SK-N-SH treated with all-trans-retinoic acid at 6 μM for 48 hours (cell line): Measurements from ENCODE around the gene TGIF1.
"Not testable (repeated sequence)": the region's sequence is repeated elsewhere in the genome, so short reads cannot be mapped to it uniquely, and the experiment has no call there.

Experiments used
- ARNTL ChIP-seq: fragments of 450-650 bp; formaldehyde crosslinking; IDR thresholded peaks from 2 replicates; pipeline ENCODE4 v1.5.0; 2020; ENCODE audit warnings: low read depth, mild to moderate bottlenecking, moderate library complexity, borderline replicate concordance
- BACH2 ChIP-seq: fragments of 250-450 bp; sonication (Bioruptor Pico); IDR thresholded peaks from 2 replicates; pipeline ENCODE4 v1.9.0; 2021; ENCODE audit warnings: mild to moderate bottlenecking, borderline replicate concordance
- CSRNP3 ChIP-seq: fragments of 250-450 bp; sonication (Bioruptor Pico); IDR thresholded peaks from 2 replicates; pipeline ENCODE4 v1.5.1; 2021; ENCODE audit warnings: mild to moderate bottlenecking, moderate library complexity
- PATZ1 ChIP-seq: fragments of 250-450 bp; sonication (Bioruptor Pico); IDR thresholded peaks from 2 replicates; pipeline ENCODE4 v1.8.0; 2020; ENCODE audit warnings: mild to moderate bottlenecking, moderate library complexity, borderline replicate concordance
- POU6F1 ChIP-seq: fragments of 250-450 bp; sonication (Bioruptor Pico); IDR thresholded peaks from 2 replicates; pipeline ENCODE4 v1.8.0; 2021; ENCODE audit warnings: low read depth, mild to moderate bottlenecking, moderate library complexity, borderline replicate concordance
- PPARA ChIP-seq: fragments of 250-450 bp; sonication (Bioruptor Pico); IDR thresholded peaks from 2 replicates; pipeline ENCODE4 v1.5.0; 2020; ENCODE audit warnings: mild to moderate bottlenecking, borderline replicate concordance
- RARB ChIP-seq: fragments of 250-450 bp; sonication (Bioruptor Pico); IDR thresholded peaks from 2 replicates; pipeline ENCODE4 v1.8.0; 2021; ENCODE audit warnings: mild to moderate bottlenecking, moderate library complexity
- SNAI2 ChIP-seq: fragments of 250-450 bp; sonication (Bioruptor Pico); IDR thresholded peaks from 2 replicates; pipeline ENCODE4 v1.5.0; 2020; ENCODE audit warnings: mild to moderate bottlenecking, moderate library complexity
- TSHZ2 ChIP-seq: fragments of 250-450 bp; sonication (Bioruptor Pico); IDR thresholded peaks from 2 replicates; pipeline ENCODE4 v1.5.0; 2020; ENCODE audit warnings: mild to moderate bottlenecking, moderate library complexity
- ZFP3 ChIP-seq: fragments of 250-450 bp; sonication (Bioruptor Pico); IDR thresholded peaks from 2 replicates; pipeline ENCODE4 v1.5.0; 2020; ENCODE audit warnings: mild to moderate bottlenecking, moderate library complexity
- ZFP30 ChIP-seq: fragments of 450-650 bp; formaldehyde crosslinking; IDR thresholded peaks from 2 replicates; pipeline ENCODE4 v1.5.0; 2022; ENCODE audit warnings: mild to moderate bottlenecking, moderate library complexity
- ZNF565 ChIP-seq: fragments of 450-650 bp; formaldehyde crosslinking; conservative IDR thresholded peaks from 2 replicates; pipeline ENCODE4 v1.5.0; 2020; ENCODE audit warnings: low read depth, mild to moderate bottlenecking, moderate library complexity

GRCh38 chr18:3412528-3412927 is 37.4 kb upstream of the TGIF1 start:
- TF ChIP-seq ZFP3 (CRISPR knock-in tag); ZFP30 (CRISPR knock-in tag); PATZ1 (CRISPR knock-in tag); SNAI2; ARNTL (CRISPR knock-in tag); POU6F1; BACH2 (CRISPR knock-in tag); TSHZ2 (CRISPR knock-in tag); CSRNP3 (CRISPR knock-in tag); RARB; PPARA (CRISPR knock-in tag); ZNF565 (CRISPR knock-in tag): not testable (repeated sequence)
